MM.1S (cell line): Measurements from ENCODE around the gene PSME3IP1.

Experiments used
- CTCF ChIP-seq: fragments of 300-600 bp; sonication (generic); IDR thresholded peaks from 2 replicates; pipeline ENCODE4 v1.5.1; 2016; ENCODE audit warnings: antibody characterized with exemption, low read length, mixed read lengths
- EZH2 ChIP-seq: fragments of 300-600 bp; sonication (generic); optimal IDR thresholded peaks from 2 replicates; pipeline ENCODE3; 2017; ENCODE audit warnings: low read depth, mild to moderate bottlenecking, antibody characterized with exemption, low read length, mixed read lengths

GRCh38 chr16:57141822-57142631 is 43.8 kb downstream of the PSME3IP1 start:
- no peak for TF ChIP-seq EZH2
- TF ChIP-seq CTCF: no peak
